Measurements from ENCODE around the gene PPP1R9A.
"Not testable (repeated sequence)": the region's sequence is repeated elsewhere in the genome, so short reads cannot be mapped to it uniquely, and the experiment has no call there.

PPP1R9A gene

GRCh38 chr7:95006010-95006409, 98.6 kb downstream of the PPP1R9A start:
- H3K4me3 Mint-ChIP-seq: no peak overlapping the region
- no peak overlapping the region for H3K27ac Mint-ChIP-seq
- no peaks in the 10 kb centered on the region for H3K4me1 Mint-ChIP-seq (ENCODE audit: low read depth)
- no peak for DNase-seq (ENCODE audit: low spot score)
- no peaks in the 10 kb centered on the region for H3K36me3 Mint-ChIP-seq (ENCODE audit: low read depth)
- no peaks in the 10 kb centered on the region for H3K27me3 Mint-ChIP-seq (ENCODE audit: low read depth)
- H3K9me3 Mint-ChIP-seq: no peaks in the 10 kb centered on the region

DNA sequence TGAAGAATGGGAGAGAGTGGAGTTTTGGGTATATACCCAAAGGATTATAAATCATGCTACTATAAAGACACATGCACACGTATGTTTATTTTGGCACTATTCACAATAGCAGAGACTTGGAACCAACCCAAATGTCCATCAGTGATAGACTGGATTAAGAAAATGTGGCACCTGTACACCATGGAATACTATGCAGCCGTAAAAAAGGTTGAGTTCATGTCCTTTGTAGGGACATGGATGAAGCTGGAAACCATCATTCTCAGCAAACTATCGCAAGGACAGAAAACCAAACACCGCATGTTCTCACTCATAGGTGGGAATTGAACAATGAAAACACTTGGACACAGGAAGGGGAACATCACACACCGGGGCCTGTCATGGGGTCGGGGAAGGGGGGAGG, 101.4 kb downstream of the PPP1R9A start:
- H3K36me3 Mint-ChIP-seq (ENCODE audit: low read depth); DNase-seq (ENCODE audit: low spot score); H3K4me3 Mint-ChIP-seq; H3K4me1 Mint-ChIP-seq (ENCODE audit: low read depth); H3K27ac Mint-ChIP-seq; H3K9me3 Mint-ChIP-seq; H3K27me3 Mint-ChIP-seq (ENCODE audit: low read depth): not testable (repeated sequence)

DNA sequence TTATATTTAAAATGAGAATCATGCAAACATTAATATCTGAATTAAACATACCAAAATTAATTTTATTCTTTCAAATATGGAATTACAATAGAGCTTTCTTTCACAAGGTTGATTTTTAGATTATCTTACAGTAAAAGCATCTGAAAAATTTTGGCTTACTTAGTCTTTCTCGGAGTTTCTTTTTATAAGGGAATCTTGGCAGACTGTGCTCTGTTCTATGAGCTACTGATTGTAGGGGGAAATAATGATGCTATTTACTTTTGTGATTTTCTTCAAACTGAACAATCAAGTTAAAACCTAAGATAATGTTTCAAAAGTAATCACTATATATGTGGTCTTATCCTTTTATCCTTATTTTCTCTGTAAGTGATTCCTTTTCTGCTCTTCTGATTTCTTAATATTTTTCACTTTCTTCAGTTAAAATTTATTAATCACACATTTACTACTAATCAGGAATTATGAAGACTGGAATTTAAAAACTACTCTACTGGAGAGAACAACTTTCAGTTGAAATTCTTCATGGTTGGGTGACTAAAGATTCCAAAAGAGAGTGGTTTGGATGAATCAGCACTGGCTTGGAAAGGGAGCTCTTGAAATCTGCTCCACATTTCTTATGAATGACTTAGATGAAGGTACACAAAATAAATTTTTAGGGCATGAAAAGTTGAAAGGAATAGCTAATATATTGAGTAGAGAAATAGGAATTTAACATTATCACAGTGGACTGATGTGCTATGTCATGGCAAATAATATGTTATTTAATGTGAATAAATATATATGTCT, 103.9 kb downstream of the PPP1R9A start:
- H3K4me1 Mint-ChIP-seq (ENCODE audit: low read depth): no peaks in the 10 kb centered on the region
- no peak overlapping the region for H3K4me3 Mint-ChIP-seq
- no peaks in the 10 kb centered on the region for H3K36me3 Mint-ChIP-seq (ENCODE audit: low read depth)
- H3K27ac Mint-ChIP-seq: no peak overlapping the region
- no peaks in the 10 kb centered on the region for H3K9me3 Mint-ChIP-seq
- no peak for DNase-seq (ENCODE audit: low spot score)
- no peaks in the 10 kb centered on the region for H3K27me3 Mint-ChIP-seq (ENCODE audit: low read depth)

GRCh38 chr7:95011995-95012394, 104.6 kb downstream of the PPP1R9A start:
- Mint-ChIP-seq H3K4me3 (no peak overlapping the region), H3K9me3 (no peaks in the 10 kb centered on the region), H3K27me3 (ENCODE audit: low read depth) (no peaks in the 10 kb centered on the region), H3K4me1 (ENCODE audit: low read depth) (no peaks in the 10 kb centered on the region), H3K36me3 (ENCODE audit: low read depth) (no peaks in the 10 kb centered on the region), H3K27ac (no peak overlapping the region)
- DNase-seq (ENCODE audit: low spot score): no peak

GRCh38 chr7:95018021-95018420, 110.6 kb downstream of the PPP1R9A start:
- no peak for DNase-seq (ENCODE audit: low spot score)
- no peaks in the 10 kb centered on the region for H3K4me1 Mint-ChIP-seq (ENCODE audit: low read depth)
- no peaks in the 10 kb centered on the region for H3K27me3 Mint-ChIP-seq (ENCODE audit: low read depth)
- no peak overlapping the region for H3K4me3 Mint-ChIP-seq
- H3K27ac Mint-ChIP-seq: no peak overlapping the region
- no peaks in the 10 kb centered on the region for H3K36me3 Mint-ChIP-seq (ENCODE audit: low read depth)
- H3K9me3 Mint-ChIP-seq: peaks cover 5% of the 10 kb centered on the region

- no peak for DNase-seq (ENCODE audit: low spot score)
- H3K4me1 Mint-ChIP-seq (ENCODE audit: low read depth): no peaks in the 10 kb centered on the region
- H3K9me3 Mint-ChIP-seq: peaks cover 27% of the 10 kb centered on the region
- H3K36me3 Mint-ChIP-seq (ENCODE audit: low read depth): no peaks in the 10 kb centered on the region
- no peak overlapping the region for H3K4me3 Mint-ChIP-seq
- H3K27me3 Mint-ChIP-seq (ENCODE audit: low read depth): no peaks in the 10 kb centered on the region
- H3K27ac Mint-ChIP-seq: no peak overlapping the region
Measured at GRCh38 chr7:95026018-95026417, 118.6 kb downstream of the PPP1R9A start.

- no peaks in the 10 kb centered on the region for H3K36me3 Mint-ChIP-seq (ENCODE audit: low read depth)
- H3K4me3 Mint-ChIP-seq: no peak overlapping the region
- H3K27ac Mint-ChIP-seq: no peak overlapping the region
- H3K27me3 Mint-ChIP-seq (ENCODE audit: low read depth): no peaks in the 10 kb centered on the region
- no peaks in the 10 kb centered on the region for H3K4me1 Mint-ChIP-seq (ENCODE audit: low read depth)
- H3K9me3 Mint-ChIP-seq: peaks cover 27% of the 10 kb centered on the region
- no peak for DNase-seq (ENCODE audit: low spot score)
Measured at GRCh38 chr7:95026421-95027072, 119.2 kb downstream of the PPP1R9A start.

DNA sequence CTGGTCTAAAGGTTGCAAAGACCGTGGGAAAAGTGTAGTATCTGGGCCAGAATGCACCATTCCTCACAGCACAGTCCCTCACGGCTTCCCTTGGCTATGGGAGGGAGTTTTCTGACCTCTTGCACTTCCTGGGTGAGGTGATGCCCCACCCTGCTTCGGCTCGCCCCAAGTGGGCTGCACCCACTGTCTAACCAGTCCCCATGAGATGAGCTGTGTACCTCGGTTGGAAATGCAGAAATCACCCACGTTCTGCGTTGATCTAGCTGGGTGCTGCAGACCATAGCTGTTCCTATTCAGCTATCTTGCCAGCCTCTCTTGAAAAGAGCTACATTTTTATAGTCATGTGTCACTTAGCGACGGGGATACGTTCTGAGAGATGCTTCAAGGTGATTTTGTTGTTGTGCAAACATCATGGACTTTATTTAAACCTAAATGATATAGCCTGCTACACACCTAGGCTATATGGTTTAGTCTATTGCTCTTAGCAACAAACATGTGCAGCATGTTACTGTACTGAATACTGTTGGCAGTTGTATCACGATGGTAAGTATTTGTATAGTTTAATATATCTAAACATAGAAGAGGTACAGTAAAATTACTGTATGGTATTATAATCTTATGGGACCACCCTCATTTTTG, 120.0 kb downstream of the PPP1R9A start:
- no peak for DNase-seq (ENCODE audit: low spot score)
- Mint-ChIP-seq H3K27ac (no peak overlapping the region), H3K36me3 (ENCODE audit: low read depth) (no peaks in the 10 kb centered on the region), H3K4me1 (ENCODE audit: low read depth) (no peaks in the 10 kb centered on the region), H3K27me3 (ENCODE audit: low read depth) (no peaks in the 10 kb centered on the region), H3K4me3 (no peak overlapping the region), H3K9me3 (peaks cover 22% of the 10 kb centered on the region)

DNA sequence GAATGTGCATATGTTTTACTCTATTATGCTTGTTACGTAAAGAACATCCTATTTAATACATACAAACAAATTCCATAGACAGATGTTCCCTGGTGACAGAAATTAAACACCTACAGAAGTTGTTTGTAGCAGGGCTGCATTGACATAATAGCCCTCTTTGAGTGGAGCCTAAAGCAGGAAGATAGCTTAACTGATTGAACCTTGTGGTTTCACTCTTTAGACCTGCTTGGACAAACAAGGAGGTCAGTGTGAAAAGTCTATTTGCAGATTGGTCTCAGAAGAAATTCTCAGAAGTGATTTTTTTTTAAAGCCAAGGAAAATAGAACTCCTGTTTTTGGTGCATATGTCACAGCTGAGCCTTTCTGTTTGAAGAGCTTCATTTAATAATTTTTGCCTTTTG, 121.3 kb downstream of the PPP1R9A start:
- no peaks in the 10 kb centered on the region for H3K4me1 Mint-ChIP-seq (ENCODE audit: low read depth)

GRCh38 chr7:95035295-95035694, 127.9 kb downstream of the PPP1R9A start:
- Mint-ChIP-seq H3K36me3 (ENCODE audit: low read depth) (no peaks in the 10 kb centered on the region), H3K27ac (no peak overlapping the region), H3K9me3 (no peaks in the 10 kb centered on the region), H3K4me1 (ENCODE audit: low read depth) (no peaks in the 10 kb centered on the region), H3K4me3 (no peak overlapping the region), H3K27me3 (ENCODE audit: low read depth) (no peaks in the 10 kb centered on the region)
- DNase-seq (ENCODE audit: low spot score): no peak

More for the DNA sequence above, 121.3 kb downstream of the PPP1R9A start:
- no peaks in the 10 kb centered on the region for H3K27me3 Mint-ChIP-seq (ENCODE audit: low read depth)
- peaks cover 18% of the 10 kb centered on the region for H3K9me3 Mint-ChIP-seq
- no peak for DNase-seq (ENCODE audit: low spot score)
- H3K36me3 Mint-ChIP-seq (ENCODE audit: low read depth): no peaks in the 10 kb centered on the region
- H3K4me3 Mint-ChIP-seq: no peak overlapping the region
- no peak overlapping the region for H3K27ac Mint-ChIP-seq

- H3K36me3 Mint-ChIP-seq (ENCODE audit: low read depth): no peaks in the 10 kb centered on the region
- H3K27ac Mint-ChIP-seq: no peak overlapping the region
- H3K9me3 Mint-ChIP-seq: no peaks in the 10 kb centered on the region
- H3K4me1 Mint-ChIP-seq (ENCODE audit: low read depth): no peaks in the 10 kb centered on the region
- H3K4me3 Mint-ChIP-seq: no peak overlapping the region
- H3K27me3 Mint-ChIP-seq (ENCODE audit: low read depth): no peaks in the 10 kb centered on the region
- DNase-seq (ENCODE audit: low spot score): no peak
Measured at GRCh38 chr7:95041031-95041430, 133.6 kb downstream of the PPP1R9A start.

DNA sequence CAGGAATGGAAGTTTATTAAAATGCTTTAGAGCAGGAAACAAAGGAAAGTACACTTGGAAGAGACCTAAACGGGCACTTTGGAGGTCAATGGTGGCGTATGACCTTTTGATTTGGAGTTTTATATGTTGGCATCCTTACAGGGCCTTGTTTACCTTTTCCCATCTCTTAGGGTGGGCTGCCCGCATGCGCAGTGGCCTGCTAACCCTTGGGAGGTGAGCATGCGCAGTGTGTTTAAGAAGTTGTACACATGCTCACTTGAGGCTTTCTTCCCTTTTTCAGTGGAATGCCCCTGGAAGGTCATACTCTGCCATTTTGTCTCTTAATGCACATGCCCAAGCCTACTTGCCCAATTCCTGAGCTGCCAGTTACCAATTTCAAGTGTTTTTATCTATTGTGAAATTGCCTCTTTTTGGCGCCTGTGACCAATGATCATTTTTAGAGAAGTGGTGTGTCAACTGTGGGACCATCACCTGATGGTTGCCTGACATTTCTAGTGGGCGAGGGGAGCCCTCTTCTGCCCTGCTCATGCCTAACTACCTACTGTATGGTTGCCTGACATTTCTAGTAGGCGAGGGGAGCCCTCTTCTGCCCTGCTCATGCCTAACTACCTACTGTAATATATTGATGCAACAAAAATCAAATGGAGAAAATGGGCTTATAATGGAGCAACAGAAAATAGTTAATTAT, 138.0 kb downstream of the PPP1R9A start:
- Mint-ChIP-seq H3K27ac (no peak overlapping the region), H3K4me1 (ENCODE audit: low read depth) (no peaks in the 10 kb centered on the region), H3K4me3 (no peak overlapping the region), H3K36me3 (ENCODE audit: low read depth) (no peaks in the 10 kb centered on the region), H3K27me3 (ENCODE audit: low read depth) (no peaks in the 10 kb centered on the region), H3K9me3 (no peaks in the 10 kb centered on the region)
- no peak for DNase-seq (ENCODE audit: low spot score)

GRCh38 chr7:95046494-95047240, 139.3 kb downstream of the PPP1R9A start:
- Mint-ChIP-seq H3K27me3 (ENCODE audit: low read depth) (no peaks in the 10 kb centered on the region), H3K4me1 (ENCODE audit: low read depth) (no peaks in the 10 kb centered on the region), H3K4me3 (no peak overlapping the region), H3K9me3 (no peaks in the 10 kb centered on the region), H3K36me3 (ENCODE audit: low read depth) (no peaks in the 10 kb centered on the region), H3K27ac (no peak overlapping the region)
- no peak for DNase-seq (ENCODE audit: low spot score)
